Measurements from ENCODE around the gene POMC. TPM values are rescaled to one million over a fixed set of nuclear protein-coding genes. Genes with fewer than 3 reads are reported as not detected.

The POMC gene
- total and polyA plus RNA-seq, 2 experiments from 2014 or later, result 4.4 to 6.0 TPM

- peak; percentile 52 for DNase-seq (ENCODE audit: low spot score)
- Histone ChIP-seq H3K36me3 (replicated peaks; ENCODE audit: insufficient read depth, low read depth) (no peaks in the 10 kb centered on the region), H4K20me1 (ENCODE audit: insufficient read depth, poor library complexity, severe bottlenecking) (no peaks in the 10 kb centered on the region), H3K4me3 (no peak overlapping the region), H3K27me3 (no peaks in the 10 kb centered on the region), H3K27ac (peak overlapping the region; percentile 79), H3K79me2 (no peaks in the 10 kb centered on the region), H3K9me2 (replicated peaks; ENCODE audit: insufficient read depth) (no peaks in the 10 kb centered on the region), H3K4me1 (ENCODE audit: insufficient read depth) (no peaks in the 10 kb centered on the region), H3K4me2 (peak overlapping the region; percentile 75), H2AFZ (peak overlapping the region; percentile 48), H3K9me3 (ENCODE audit: low read depth) (no peaks in the 10 kb centered on the region)
- WGBS (ENCODE audit: low lambda C conversion rate, missing lambda C conversion rate), result 43% methylated on average over 7 of the region's 9 CpGs
- TF ChIP-seq EZH2phosphoT487 (IDR thresholded peaks at IDR 0.05; ENCODE audit: low read depth, severe bottlenecking, unreplicated experiment) (no peak), CTCF (IDR thresholded peaks at IDR 0.05; ENCODE audit: poor library complexity) (no peak), EZH2 (IDR thresholded peaks at IDR 0.05; ENCODE audit: borderline replicate concordance) (no peak)
Measured at GRCh38 chr2:25132299-25132635, 36.1 kb downstream of the POMC start.

GRCh38 chr2:25131567-25132298 is 36.6 kb downstream of the POMC start:
- no peaks in the 10 kb centered on the region for H3K27me3 ChIP-seq
- peak overlapping the region; percentile 75 for H3K4me2 ChIP-seq
- DNase-seq (ENCODE audit: low spot score), result peak; percentile 76
- no peaks in the 10 kb centered on the region for H3K9me2 ChIP-seq (replicated peaks; ENCODE audit: insufficient read depth)
- 38% methylated on average over 30 of the region's 53 CpGs for WGBS (ENCODE audit: low lambda C conversion rate, missing lambda C conversion rate)
- TF ChIP-seq EZH2phosphoT487 (IDR thresholded peaks at IDR 0.05; ENCODE audit: low read depth, severe bottlenecking, unreplicated experiment) (no peak), EZH2 (IDR thresholded peaks at IDR 0.05; ENCODE audit: borderline replicate concordance) (no peak)
- H2AFZ ChIP-seq, result peak overlapping the region; percentile 48
- H3K27ac ChIP-seq, result peak overlapping the region; percentile 79
- no peaks in the 10 kb centered on the region for H4K20me1 ChIP-seq (ENCODE audit: insufficient read depth, poor library complexity, severe bottlenecking)
- no peaks in the 10 kb centered on the region for H3K79me2 ChIP-seq
- no peak overlapping the region for H3K4me3 ChIP-seq
- no peaks in the 10 kb centered on the region for H3K36me3 ChIP-seq (replicated peaks; ENCODE audit: insufficient read depth, low read depth)
- no peaks in the 10 kb centered on the region for H3K4me1 ChIP-seq (ENCODE audit: insufficient read depth)
- H3K9me3 ChIP-seq (ENCODE audit: low read depth), result no peaks in the 10 kb centered on the region

GRCh38 chr2:25131253-25131566 is 37.2 kb downstream of the POMC start:
- Histone ChIP-seq H3K9me3 (ENCODE audit: low read depth) (no peaks in the 10 kb centered on the region), H3K4me3 (no peak overlapping the region), H3K27ac (peak overlapping the region; percentile 79), H3K36me3 (replicated peaks; ENCODE audit: insufficient read depth, low read depth) (no peaks in the 10 kb centered on the region), H3K79me2 (no peaks in the 10 kb centered on the region), H4K20me1 (ENCODE audit: insufficient read depth, poor library complexity, severe bottlenecking) (no peaks in the 10 kb centered on the region), H3K4me1 (ENCODE audit: insufficient read depth) (no peaks in the 10 kb centered on the region), H3K9me2 (replicated peaks; ENCODE audit: insufficient read depth) (no peaks in the 10 kb centered on the region), H3K27me3 (no peaks in the 10 kb centered on the region), H2AFZ (peak overlapping the region; percentile 48), H3K4me2 (peak overlapping the region; percentile 75)
- no peak for DNase-seq (ENCODE audit: low spot score)
- WGBS (ENCODE audit: low lambda C conversion rate, missing lambda C conversion rate), result 77% methylated on average over 24 of the region's 24 CpGs
- TF ChIP-seq CTCF (IDR thresholded peaks at IDR 0.05; ENCODE audit: poor library complexity) (no peak), EZH2phosphoT487 (IDR thresholded peaks at IDR 0.05; ENCODE audit: low read depth, severe bottlenecking, unreplicated experiment) (no peak), EZH2 (IDR thresholded peaks at IDR 0.05; ENCODE audit: borderline replicate concordance) (no peak)

- H3K79me2 ChIP-seq, result no peaks in the 10 kb centered on the region
- no peaks in the 10 kb centered on the region for H3K9me3 ChIP-seq (ENCODE audit: low read depth)
- no peaks in the 10 kb centered on the region for H3K36me3 ChIP-seq (replicated peaks; ENCODE audit: insufficient read depth, low read depth)
- H3K27ac ChIP-seq, result no peak overlapping the region
- no peak overlapping the region for H3K4me3 ChIP-seq
- H2AFZ ChIP-seq, result no peak overlapping the region
- TF ChIP-seq CTCF (IDR thresholded peaks at IDR 0.05; ENCODE audit: poor library complexity), result no peak
- TF ChIP-seq EZH2 (IDR thresholded peaks at IDR 0.05; ENCODE audit: borderline replicate concordance), result no peak
- no peak for TF ChIP-seq EZH2phosphoT487 (IDR thresholded peaks at IDR 0.05; ENCODE audit: low read depth, severe bottlenecking, unreplicated experiment)
- no peaks in the 10 kb centered on the region for H3K9me2 ChIP-seq (replicated peaks; ENCODE audit: insufficient read depth)
- WGBS (ENCODE audit: low lambda C conversion rate, missing lambda C conversion rate), result 94% methylated on average over 15 of the region's 15 CpGs
- no peaks in the 10 kb centered on the region for H4K20me1 ChIP-seq (ENCODE audit: insufficient read depth, poor library complexity, severe bottlenecking)
- H3K4me1 ChIP-seq (ENCODE audit: insufficient read depth), result no peaks in the 10 kb centered on the region
- H3K4me2 ChIP-seq, result no peak overlapping the region
- H3K27me3 ChIP-seq, result no peaks in the 10 kb centered on the region
- no peak for DNase-seq (ENCODE audit: low spot score)
Measured at GRCh38 chr2:25129901-25130520, 38.4 kb downstream of the POMC start.

Measured in hepatocyte (in vitro differentiated cells).